Upper lobe of left lung (tissue), 6 donors: ENCODE results near the gene ANO1. TPM values are rescaled to one million over a fixed set of nuclear protein-coding genes. Genes with fewer than 3 reads are reported as not detected.
A peak's percentile ranks its signal among the peaks of the same experiment; 100 is the strongest.

Experiments used
- ATAC-seq, 2 donors: fragments of 200-7000 bp; cut with Tn5 transposase; one replicate each; pipeline ENCODE4 v1.9.1; 2022; ENCODE audit warnings: mild to moderate bottlenecking in 2 of 2, moderate library complexity in 2 of 2; ENCODE audit not compliant: low FRiP score in 2 of 2
- DNase-seq, 2 donors: peaks; one replicate each; pipeline ENCODE4 v3.0.0-alpha.2; 2019 to 2020
- H3K27ac ChIP-seq, 4 donors: fragments of 200-600 bp; sonication (generic); one replicate each; pipeline ENCODE4 v1.5.1; 2016 to 2019
- H3K27me3 ChIP-seq, 4 donors: fragments of 200-600 bp; sonication (generic); one replicate each; pipeline ENCODE4 v1.5.1; 2017 to 2019
- H3K36me3 ChIP-seq, 4 donors: fragments of 200-600 bp; sonication (generic); one replicate each; pipeline ENCODE4 v1.5.1; 2016 to 2019
- H3K4me1 ChIP-seq, 4 donors: fragments of 200-600 bp; sonication (generic); one replicate each; pipeline ENCODE4 v1.5.1; 2018 to 2019
- H3K4me3 ChIP-seq, 4 donors: fragments of 200-600 bp; sonication (generic); one replicate each; pipeline ENCODE4 v1.5.1; 2017 to 2019; ENCODE audit warnings: mild to moderate bottlenecking in 2 of 4, moderate library complexity in 1 of 4
- H3K9me3 ChIP-seq, 4 donors: fragments of 200-600 bp; sonication (generic); one replicate each; pipeline ENCODE4 v1.5.1; 2018 to 2019
- EP300 ChIP-seq, 4 donors: sonication (generic); formaldehyde crosslinking; IDR thresholded peaks; one replicate each; pipeline ENCODE4 v1.5.1; 2017; ENCODE audit warnings: antibody characterized with exemption in 4 of 4, control low read depth in 2 of 4
- POLR2A ChIP-seq, 4 donors: fragments of 450-650 bp; IDR thresholded peaks; one replicate each; pipeline ENCODE4 v1.5.1; 2016 to 2017; ENCODE audit warnings: antibody characterized with exemption in 4 of 4, mild to moderate bottlenecking in 2 of 4
- POLR2AphosphoS5 ChIP-seq, 2 donors: sonication (generic); formaldehyde crosslinking; IDR thresholded peaks; one replicate each; pipeline ENCODE4 v1.5.1; 2017; ENCODE audit warnings: antibody characterized with exemption in 2 of 2
- WGBS, 2 donors: methylation state at CpG; one replicate each; pipeline ENCODE4 v1.1.5; 2017 to 2018; 5-methylcytosine and 5-hydroxymethylcytosine counted together
- total RNA-seq, 6 donors: library from RNA; depleted of rRNA in 4 of 6; stranded (reverse); fragments of >200 nt in 4 of 6; gene quantifications; one replicate each; pipeline versions ENCODE4 v1.1.0 to v1.2.1, GENCODE V29; 2016 to 2021
- TF ChIP-seq, protein P1 (sequence below), 6 experiments: fragments of 450-650 bp in 4 of 6; fragments of 200-600 bp in 2 of 6; sonication (generic) in 2 of 6; IDR thresholded peaks; one replicate each; pipeline ENCODE4 v1.5.1; 2016 to 2019; ENCODE audit warnings: antibody characterized with exemption in 6 of 6
- donor health status: DM: no; HTN: no; CAD: no; lungs with moderate emphysema.
- donor health status: DM: no; HTN: yes; CAD: no; lungs with severe emphysema.

Gene ANO1
- total RNA-seq, 6 donors from 2014 or later = 4.8 to 13.2 (median 7.2) TPM

DNA sequence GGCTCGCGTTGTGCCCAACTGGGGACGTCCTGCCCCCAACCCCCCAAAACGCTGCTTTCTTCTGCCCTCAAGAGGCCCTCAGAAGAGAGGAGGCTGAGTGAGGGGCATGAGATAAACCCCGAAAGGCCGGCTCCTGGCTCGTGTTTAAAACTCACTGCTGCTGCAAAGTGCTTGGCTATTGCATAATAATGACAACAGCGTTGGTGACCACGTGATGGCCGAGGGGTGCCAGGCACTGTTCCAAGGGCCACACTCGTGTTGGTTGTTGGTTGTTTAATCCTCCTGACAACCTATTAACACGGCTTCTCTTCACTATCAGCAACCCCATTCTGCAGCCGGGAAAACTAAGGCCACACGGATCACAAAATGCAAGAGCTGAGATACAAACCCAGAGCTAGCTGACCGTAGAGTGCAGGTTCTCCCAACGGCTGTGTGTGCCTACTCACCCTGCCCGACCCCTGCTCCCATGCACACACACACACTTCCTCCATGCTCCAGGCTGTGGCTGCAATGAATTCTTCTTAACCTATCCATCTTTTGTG lies 51.0 kb downstream of the ANO1 start:
- no peaks in the 10 kb centered on the region for H3K27me3 ChIP-seq
- no peaks in the 10 kb centered on the region for H3K36me3 ChIP-seq
- DNase-seq = peak in 1 of 2 donors; percentile 51
- H3K4me1 ChIP-seq = peaks cover 0 to 11% (median 2%) of the 10 kb centered on the region in 4 donors
- no peaks in the 10 kb centered on the region for H3K9me3 ChIP-seq
- H3K4me3 ChIP-seq = no peak overlapping the region
- no peak for ATAC-seq
- 60 to 77% methylated on average over 8 to 17 of the region's 17 CpGs for WGBS, 2 donors
- no peak overlapping the region for H3K27ac ChIP-seq
- TF ChIP-seq POLR2A (IDR thresholded peaks at IDR 0.05) = no peak
- TF ChIP-seq EP300 (IDR thresholded peaks at IDR 0.05) = no peak
- TF ChIP-seq, protein P1, sequence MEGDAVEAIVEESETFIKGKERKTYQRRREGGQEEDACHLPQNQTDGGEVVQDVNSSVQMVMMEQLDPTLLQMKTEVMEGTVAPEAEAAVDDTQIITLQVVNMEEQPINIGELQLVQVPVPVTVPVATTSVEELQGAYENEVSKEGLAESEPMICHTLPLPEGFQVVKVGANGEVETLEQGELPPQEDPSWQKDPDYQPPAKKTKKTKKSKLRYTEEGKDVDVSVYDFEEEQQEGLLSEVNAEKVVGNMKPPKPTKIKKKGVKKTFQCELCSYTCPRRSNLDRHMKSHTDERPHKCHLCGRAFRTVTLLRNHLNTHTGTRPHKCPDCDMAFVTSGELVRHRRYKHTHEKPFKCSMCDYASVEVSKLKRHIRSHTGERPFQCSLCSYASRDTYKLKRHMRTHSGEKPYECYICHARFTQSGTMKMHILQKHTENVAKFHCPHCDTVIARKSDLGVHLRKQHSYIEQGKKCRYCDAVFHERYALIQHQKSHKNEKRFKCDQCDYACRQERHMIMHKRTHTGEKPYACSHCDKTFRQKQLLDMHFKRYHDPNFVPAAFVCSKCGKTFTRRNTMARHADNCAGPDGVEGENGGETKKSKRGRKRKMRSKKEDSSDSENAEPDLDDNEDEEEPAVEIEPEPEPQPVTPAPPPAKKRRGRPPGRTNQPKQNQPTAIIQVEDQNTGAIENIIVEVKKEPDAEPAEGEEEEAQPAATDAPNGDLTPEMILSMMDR (IDR thresholded peaks at IDR 0.05) = no peak
- TF ChIP-seq POLR2AphosphoS5 (IDR thresholded peaks at IDR 0.05) = no peak

DNA sequence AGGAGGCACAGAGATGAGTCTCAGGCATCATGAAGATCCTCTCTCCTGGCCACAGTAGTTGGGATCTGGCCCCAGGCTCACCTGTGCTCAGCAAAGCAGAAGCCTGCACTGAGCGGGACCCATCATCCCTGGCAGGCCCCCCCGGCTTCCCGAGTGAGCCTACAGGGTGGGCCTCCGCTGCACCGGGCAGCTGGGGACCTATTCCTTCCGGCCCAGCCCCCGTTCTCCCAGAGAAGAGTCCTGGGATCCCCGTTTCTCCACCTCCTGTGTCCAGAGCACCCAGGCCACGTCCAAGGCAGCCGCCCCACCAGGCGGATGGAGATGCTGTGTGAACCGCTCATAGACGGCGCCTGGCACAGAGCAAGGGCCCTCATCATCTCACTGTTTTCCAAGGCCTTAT lies 52.5 kb downstream of the ANO1 start:
- no peaks in the 10 kb centered on the region for H3K36me3 ChIP-seq
- peak in 1 of 2 donors; percentile 65 for DNase-seq
- no peaks in the 10 kb centered on the region for H3K9me3 ChIP-seq
- H3K4me3 ChIP-seq = no peak overlapping the region
- 88 to 95% methylated on average over 9 to 14 of the region's 14 CpGs for WGBS, 2 donors
- ATAC-seq = no peak
- TF ChIP-seq POLR2A (IDR thresholded peaks at IDR 0.05) = no peak
- TF ChIP-seq, protein P1 (IDR thresholded peaks at IDR 0.05) = no peak
- TF ChIP-seq EP300 (IDR thresholded peaks at IDR 0.05) = no peak
- no peak for TF ChIP-seq POLR2AphosphoS5 (IDR thresholded peaks at IDR 0.05)
- H3K27me3 ChIP-seq = no peaks in the 10 kb centered on the region
- peaks cover 0 to 12% (median 5%) of the 10 kb centered on the region in 4 donors for H3K4me1 ChIP-seq
- H3K27ac ChIP-seq = no peak overlapping the region

DNA sequence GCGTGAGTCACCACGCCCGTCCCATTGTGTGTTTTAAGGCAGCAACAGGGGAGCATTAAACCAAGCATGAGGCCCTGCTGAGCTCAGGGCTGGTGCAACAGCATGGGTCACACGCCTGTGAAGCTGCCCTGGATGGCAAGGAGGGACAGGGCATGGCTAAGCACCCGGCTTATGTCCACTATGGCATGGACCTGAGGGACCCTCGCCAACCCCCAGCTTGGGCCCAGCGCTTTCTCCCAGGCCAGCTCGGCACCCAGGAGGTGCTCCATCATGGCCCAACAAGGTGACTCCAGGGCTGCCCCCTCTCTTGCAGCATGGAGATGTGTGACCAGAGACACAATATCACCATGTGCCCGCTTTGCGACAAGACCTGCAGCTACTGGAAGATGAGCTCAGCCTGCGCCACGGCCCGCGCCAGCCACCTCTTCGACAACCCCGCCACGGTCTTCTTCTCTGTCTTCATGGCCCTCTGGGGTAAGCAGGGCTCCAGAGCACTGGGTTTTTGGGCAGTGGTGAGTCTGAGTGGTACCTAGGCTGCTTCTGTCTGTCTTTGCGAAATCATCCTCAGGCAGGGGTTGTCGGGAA lies 53.6 kb downstream of the ANO1 start:
- ATAC-seq (no peak), DNase-seq (peak in 1 of 2 donors; percentile 66)
- Histone ChIP-seq H3K27ac (no peak overlapping the region), H3K9me3 (no peaks in the 10 kb centered on the region), H3K4me1 (peaks cover 0 to 14% (median 6%) of the 10 kb centered on the region in 4 donors), H3K36me3 (no peaks in the 10 kb centered on the region), H3K27me3 (no peaks in the 10 kb centered on the region), H3K4me3 (no peak overlapping the region)
- TF ChIP-seq POLR2A (IDR thresholded peaks at IDR 0.05) (no peak), POLR2AphosphoS5 (IDR thresholded peaks at IDR 0.05) (no peak), EP300 (IDR thresholded peaks at IDR 0.05) (no peak)
- TF ChIP-seq, protein P1 (IDR thresholded peaks at IDR 0.05) = no peak
- 90 to 98% methylated on average over 17 to 19 of the region's 19 CpGs for WGBS, 2 donors

DNA sequence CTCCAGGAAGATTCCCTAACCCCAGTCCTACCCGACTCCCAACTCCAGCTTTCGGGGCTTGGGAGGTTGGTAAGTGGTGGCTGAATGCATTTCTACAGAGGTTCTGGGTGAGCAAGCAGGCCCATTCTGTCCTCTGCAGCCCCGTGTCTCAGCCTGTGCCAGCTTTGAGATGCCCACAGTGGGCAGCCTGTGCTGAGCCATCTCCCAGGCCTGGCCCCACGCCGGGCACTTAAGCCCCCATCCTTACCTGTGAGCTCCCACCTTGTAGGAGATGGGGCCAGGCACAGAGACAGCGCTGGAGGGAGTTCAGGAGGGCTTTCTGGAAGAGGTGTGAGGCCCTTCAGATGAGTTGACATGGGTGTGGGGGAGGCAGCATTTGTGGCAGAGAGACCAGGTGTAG lies 54.5 kb downstream of the ANO1 start:
- Histone ChIP-seq H3K4me1 (peaks cover 0 to 14% (median 6%) of the 10 kb centered on the region in 4 donors), H3K36me3 (no peaks in the 10 kb centered on the region), H3K27ac (no peak overlapping the region), H3K4me3 (no peak overlapping the region), H3K9me3 (no peaks in the 10 kb centered on the region), H3K27me3 (no peaks in the 10 kb centered on the region)
- ATAC-seq = no peak
- peak in 1 of 2 donors; percentile 46 for DNase-seq
- TF ChIP-seq EP300 (IDR thresholded peaks at IDR 0.05) (no peak), POLR2AphosphoS5 (IDR thresholded peaks at IDR 0.05) (no peak)
- TF ChIP-seq, protein P1 (IDR thresholded peaks at IDR 0.05) = no peak
- 85 to 87% methylated on average over 4 to 6 of the region's 6 CpGs for WGBS, 2 donors
